ENCODE data around the gene PUS1. TPM values are rescaled to one million over a fixed set of nuclear protein-coding genes. Genes with fewer than 3 reads are reported as not detected.

PUS1 gene
- total RNA-seq, 1 donor from 2014 or later, result 16.3 TPM

DNA sequence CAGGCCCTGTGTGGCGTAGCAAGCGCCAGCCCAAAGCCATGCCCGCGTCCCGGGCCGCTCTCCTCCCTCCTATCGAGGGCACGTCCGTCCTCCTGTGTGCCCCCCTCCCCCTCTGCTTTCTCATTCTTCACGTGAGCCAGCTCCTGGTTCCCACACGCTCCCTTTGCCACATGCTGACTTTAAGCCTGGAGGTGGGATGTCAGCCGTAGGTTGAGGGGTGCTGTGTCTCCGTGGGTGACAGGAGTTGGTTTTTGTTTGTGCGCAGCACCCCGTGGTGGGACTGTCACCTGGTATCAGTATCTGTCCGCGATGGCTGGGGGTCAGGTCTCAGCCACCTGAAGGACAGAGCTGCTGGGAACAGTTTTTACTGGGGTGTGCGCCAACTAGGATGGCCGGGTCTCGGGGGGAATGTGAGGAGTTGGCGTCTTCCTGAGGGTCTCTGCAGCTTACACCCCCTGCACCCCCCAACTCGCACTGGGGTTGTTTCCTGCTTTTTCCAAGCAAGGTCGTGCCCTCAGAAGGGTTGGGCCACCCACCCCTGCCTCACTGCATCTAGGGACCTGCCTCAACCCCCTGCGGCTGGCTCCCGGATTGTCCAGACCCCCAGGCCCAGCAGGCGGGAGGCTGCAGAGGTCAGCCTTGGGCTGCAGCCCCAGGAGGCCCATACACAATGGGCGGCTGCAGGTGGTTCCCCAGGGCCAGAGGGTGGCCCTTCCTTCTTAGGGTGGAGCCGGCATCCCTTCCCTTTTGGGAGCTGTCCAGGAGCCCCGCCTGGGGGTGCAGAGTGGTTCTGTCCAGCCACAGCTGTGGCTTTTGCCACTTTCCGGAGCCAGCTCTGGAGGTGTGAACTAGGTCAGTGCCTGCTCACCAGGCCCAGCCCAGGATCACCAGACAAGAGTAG, 27.4 kb upstream of the PUS1 start:
- intact Hi-C loops (cut with DNase I), result no loop called here
- DNase-seq (ENCODE audit: low spot score) (no peak), ATAC-seq (peak; percentile 13)

DNA sequence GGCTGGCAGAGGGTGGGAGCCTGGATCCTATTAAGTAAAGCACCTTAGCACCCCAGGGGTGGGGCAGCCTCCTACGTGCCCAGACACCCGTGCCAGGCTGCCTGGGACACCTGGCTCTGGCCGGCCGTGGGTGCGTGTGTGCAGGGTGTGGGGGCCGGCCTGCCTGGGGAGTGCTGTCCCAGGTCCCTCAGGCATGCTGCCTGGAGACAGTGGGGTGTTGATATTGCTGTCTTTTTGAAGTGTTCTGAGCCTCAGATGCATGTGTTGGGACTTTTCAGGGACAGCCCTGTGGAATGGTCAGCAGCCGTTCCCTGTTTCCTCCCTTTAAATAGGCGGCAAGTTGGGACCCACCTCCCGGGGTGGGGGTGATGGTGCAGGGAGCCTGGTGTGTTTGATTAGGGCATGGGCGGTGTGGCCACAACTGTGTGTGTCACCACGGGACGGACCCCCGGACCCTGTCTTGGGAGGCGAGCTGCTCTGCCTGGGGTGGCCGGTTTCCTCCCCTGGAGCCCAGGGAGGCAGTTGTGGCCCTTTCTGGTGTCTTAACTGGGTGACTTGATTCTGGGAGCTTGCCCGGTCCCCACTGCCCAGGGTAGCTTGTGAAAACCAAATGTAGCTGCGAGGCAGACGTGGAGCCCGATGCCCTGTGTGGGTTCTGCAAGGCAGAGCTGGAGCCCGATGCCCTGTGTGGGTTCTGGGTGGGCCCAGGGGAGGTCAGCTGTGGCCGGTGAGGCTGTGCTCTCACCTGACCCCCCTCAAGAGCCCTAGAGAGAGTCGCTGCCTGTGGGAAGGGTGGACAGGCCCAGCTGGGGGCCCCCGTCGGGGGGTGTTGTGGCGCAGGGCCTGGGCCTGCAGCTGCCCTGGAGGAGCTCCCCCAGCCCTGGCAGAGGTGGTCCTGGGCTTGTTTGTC, 26.5 kb upstream of the PUS1 start:
- no peak for ATAC-seq
- no peak for DNase-seq (ENCODE audit: low spot score)

DNA sequence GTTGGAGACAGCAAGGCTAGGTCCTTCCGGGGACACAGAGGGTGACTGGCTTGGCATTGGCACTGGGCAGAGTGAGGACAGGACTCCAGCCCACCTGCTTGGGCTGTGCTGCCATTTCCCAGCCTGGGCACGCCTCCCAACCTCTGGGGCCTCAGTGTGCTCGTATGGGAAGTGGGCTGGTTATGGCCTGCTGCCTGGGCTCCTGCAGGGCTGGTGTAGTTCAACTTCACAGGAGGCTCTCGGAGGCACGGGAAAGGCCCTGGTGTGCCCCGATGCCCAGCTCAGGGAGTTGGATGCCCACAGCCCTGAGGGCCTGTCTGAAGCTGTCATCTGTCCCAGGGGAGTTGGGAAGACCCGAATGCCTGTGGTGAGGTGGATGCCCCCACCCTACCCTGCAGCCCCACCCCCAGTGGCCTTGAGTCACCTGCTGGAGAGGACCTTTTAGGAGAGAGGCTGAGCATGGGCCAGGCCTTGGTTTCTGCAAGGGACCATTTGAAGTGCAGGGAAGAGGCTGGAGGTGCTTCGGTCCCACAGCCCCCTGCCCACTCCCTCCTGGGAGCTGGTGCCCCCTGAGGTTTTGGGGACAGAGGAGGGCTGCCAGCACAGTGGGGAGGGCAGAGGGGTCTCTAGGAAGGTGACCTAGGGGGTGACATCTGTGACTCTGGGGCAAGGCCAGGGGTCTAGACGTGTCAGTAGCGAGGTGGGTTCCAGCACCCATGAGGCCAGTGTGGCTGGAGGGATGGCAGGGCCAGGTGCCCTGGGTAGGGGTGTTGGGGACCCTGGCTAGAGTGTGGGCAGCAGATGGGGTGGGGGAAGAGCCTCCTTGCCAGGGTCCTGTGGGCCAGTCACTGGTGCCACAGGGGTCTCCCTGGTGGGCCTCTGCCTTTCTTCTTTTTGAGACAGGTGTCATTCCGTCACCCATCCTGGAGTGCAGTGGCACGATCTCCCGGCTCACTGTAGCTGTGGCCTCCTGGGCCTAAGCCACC, 25.5 kb upstream of the PUS1 start:
- intact Hi-C loops (cut with DNase I), result no loop called here
- ATAC-seq, result no peak
- DNase-seq (ENCODE audit: low spot score), result no peak

More for the DNA sequence above, 26.5 kb upstream of the PUS1 start:
- intact Hi-C loops (cut with DNase I), result no loop called here

DNA sequence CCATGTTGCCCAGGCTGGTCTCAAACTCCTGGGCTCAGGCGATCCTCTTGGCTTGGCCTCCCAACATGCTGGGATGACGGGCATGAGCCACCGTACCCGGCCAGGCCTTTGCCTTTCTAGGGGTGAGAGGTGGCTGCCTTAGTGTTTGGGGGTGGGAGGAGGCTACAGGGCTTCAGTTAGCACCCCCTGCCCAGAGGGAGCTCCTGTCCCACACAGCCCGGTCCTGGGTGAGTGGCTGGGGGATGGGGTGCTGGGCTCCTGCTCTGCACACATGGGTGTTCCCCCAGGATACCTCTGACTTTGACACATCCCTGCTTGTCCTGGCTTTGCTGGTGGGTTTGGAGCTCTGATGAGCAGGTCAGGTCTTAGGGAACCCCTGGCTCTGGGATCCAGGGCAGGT, 24.7 kb upstream of the PUS1 start:
- ATAC-seq (no peak), DNase-seq (ENCODE audit: low spot score) (no peak)
- intact Hi-C loops (cut with DNase I), result no loop called here

DNA sequence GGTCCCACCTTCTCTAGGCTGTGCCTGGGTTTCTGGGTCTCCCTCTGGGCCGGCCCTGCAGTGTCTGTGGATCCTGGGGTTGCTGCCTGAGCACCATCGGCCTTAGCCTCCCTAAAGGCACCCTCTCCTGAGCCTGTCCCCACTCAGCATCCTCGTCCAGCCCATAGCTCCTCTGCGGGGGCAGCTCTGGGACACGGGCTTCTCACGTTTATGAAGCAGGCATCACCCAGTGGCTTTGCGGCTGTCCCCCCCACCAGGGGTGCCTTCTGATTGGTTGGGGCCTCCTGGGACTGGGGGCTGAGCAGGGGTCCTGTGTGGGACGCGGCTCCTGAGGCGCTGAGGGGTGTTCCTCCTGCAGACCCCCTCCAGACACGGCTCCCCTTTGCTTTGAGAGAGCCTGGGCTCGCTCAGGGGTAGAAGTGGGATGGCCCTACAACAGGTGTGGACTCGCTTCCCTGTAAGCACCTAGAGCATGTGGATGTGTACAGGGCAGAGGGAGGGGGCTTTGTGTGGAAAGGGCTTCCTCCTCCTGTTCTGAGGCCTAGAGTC, 23.9 kb upstream of the PUS1 start:
- DNase-seq (ENCODE audit: low spot score) (no peak), ATAC-seq (no peak)
- intact Hi-C loops (cut with DNase I), result no loop called here

DNA sequence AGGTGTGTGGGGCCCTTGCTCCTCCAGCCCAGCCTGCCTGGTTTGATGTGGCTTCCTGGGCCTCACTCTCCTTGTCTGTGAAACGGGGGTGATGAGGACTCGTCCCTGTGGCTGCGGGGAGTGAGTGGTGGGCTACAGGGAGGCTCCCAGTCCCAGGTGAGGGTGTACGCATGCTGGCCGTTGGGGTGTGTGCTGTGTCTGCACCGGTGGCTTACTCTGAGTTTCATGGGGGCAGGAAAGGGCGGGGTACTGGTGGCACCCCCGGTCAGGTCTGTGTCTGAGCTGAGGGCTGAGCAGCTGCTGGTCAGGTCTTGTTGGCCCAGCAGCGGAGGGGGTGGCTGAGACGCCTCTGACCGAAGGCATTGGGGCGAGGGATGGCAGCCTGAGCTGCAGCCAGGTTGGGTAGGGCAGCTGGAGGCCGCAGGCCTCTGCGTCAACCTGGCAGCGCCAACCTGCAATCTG, 23.4 kb upstream of the PUS1 start:
- intact Hi-C loops (cut with DNase I), result no loop called here
- no peak for ATAC-seq
- no peak for DNase-seq (ENCODE audit: low spot score)

DNA sequence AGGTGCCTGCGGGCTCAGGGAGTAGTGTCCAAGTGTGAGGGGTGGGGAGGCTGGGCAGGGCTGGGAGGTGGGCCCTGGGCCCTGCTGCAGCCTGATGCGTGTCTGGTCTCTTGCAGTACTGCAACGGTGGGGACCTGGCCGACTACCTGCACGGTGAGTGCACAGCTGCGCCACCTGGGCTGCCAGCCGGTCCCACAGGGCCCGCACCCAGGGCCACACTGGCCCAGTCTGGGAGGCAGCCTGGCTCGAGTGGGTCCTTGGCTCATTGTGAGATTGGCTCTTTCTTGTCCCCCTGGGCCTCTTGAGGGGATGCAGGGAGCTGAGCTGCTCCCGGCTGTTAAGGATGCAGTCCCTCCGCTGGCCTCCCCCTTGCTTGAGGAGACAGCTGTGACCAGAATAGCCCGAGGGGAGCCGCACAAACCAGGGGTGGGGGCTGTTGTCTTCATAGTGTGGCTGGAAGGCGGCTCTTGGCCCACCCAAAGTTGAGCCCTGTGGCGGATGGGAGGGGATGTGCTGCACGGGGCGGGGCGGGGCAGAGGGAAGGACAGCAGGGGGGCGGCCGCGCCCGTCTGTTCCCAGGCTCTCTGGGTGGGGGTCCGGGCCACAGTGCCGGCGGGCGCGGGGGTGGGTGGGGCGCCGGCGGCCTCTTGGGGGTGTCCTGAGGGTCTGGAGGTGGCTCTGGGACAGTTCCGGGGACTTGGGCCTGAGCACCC, 21.5 kb upstream of the PUS1 start:
- DNase-seq (ENCODE audit: low spot score), result no peak
- ATAC-seq, result no peak
- intact Hi-C loops (cut with DNase I), result no loop called here

DNA sequence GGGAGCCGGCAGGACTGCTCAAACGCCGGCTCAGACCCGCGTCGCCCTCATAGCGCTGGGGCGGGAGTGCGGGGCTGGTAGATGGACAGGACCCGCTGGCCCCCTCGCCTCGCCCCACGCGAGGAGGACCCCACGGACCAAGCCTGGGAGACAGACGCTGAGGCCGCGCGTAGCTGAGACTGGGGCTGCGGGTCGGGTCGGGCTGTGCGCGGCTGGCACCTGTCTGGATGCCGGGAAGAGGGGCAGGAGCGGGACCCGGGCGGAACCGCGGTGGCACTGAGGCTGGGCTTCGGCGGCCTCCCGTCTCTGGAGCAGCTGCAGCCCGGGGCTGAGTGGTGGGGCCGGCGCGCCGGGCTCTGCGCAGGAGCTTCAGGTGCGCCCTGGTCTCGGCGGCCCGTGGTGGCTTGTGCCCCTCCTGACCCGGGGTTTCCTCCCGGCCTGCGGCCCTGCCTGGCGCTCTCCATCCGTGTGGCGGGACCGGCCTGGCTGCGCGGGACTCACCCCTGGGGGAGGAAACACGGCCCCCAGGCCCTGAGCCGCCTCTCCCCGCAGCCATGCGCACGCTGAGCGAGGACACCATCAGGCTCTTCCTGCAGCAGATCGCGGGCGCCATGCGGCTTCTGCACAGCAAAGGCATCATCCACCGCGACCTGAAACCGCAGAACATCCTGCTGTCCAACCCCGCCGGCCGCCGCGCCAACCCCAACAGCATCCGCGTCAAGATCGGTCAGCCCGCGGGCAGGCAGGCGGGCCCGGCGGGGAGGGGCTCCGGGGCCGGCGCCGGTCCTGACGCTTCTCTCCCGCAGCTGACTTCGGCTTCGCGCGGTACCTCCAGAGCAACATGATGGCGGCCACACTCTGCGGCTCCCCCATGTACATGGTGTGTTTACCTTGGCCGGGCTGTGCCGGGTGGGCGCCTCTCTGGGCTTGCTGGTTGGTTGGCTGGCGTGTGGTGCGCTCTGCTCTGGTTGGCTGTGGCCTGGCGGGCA, 20.7 kb upstream of the PUS1 start:
- ATAC-seq, result no peak
- intact Hi-C loops (cut with DNase I), result no loop called here
- DNase-seq (ENCODE audit: low spot score), result no peak

DNA sequence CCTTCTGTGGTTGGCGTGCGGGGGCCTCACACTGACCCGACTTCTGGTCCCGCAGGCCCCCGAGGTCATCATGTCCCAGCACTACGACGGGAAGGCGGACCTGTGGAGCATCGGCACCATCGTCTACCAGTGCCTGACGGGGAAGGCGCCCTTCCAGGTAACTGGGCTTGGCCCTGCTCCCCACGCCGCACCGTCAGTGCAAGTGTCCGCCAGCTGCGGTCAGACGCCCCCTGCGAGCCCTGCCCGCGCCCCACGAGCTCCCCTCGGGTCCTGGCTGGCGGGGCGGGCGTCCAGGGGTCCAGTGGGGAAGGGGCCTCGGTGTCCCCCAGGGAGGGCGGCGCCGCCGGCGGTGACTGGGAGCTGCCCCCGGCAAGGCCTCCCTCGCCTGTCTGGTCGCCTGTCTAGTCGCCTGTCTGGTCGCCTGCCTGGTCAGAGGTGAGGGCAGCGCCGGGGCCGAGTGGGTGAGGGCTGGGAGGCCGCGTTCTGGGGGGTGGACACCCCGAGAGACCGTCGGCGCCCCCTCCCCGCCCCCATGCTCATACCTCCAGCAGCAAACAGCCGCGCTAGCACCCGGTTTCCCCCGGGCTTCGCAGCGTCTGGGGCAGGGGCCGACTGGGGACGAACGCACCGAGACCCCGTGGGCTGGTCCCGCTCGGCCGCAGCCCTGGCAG, 19.9 kb upstream of the PUS1 start:
- intact Hi-C loops (cut with DNase I), result no loop called here
- no peak for DNase-seq (ENCODE audit: low spot score)
- ATAC-seq, result no peak

DNA sequence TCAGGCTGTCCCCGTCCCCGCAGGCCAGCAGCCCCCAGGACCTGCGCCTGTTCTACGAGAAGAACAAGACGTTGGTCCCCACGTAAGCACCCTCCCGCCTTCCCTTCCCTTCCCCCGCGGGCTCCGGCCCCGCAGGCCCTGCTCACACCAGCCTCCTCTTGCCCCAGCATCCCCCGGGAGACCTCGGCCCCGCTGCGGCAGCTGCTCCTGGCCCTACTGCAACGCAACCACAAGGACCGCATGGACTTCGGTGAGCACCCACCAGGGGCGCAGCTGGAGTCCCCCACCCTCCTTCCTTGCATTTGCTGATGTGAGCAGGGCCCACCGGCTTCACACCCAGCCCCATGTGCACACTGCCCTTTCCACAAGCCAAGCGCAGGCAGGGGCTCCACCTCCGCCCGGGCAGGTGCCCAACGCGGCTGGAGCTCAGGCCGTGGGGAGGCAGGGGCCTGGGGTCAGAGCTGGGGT, 19.3 kb upstream of the PUS1 start:
- DNase-seq (ENCODE audit: low spot score) (no peak), ATAC-seq (no peak)
- intact Hi-C loops (cut with DNase I), result no loop called here

DNA sequence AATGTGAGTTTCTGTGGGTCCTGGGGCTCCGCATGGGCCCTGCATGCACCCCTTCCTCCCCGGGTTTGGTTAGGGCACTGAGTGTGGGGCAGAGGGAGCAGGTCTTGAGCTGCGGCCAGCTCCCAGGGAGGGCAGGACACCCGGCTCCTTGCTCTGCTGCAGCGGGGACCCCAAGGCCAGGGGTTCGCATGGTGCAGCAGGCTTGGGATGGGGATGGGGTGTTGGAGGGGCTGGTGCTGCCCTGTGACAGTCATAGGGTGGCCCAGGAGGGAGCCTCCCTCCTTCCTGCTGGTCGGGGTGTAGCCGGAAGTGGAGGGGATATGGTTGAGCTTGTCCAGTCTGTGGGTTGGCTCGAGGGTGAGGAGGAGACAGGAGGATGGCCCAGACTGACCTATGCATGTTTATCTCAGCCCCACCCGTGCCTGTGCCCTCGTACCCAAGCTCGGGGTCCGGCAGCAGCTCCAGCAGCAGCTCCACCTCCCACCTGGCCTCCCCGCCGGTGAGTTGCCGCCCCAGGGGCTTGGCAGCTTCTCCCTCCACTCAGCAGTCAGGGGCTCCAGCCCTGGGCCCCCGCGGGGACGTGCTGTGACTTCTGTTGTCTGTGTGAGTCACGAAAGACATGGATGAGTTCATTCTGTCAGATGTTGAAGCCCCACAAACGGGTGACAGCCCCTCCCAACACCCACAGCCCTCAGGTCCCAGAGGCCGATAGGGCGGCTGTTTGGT, 18.6 kb upstream of the PUS1 start:
- intact Hi-C loops (cut with DNase I), result no loop called here
- ATAC-seq, result no peak
- no peak for DNase-seq (ENCODE audit: low spot score)

DNA sequence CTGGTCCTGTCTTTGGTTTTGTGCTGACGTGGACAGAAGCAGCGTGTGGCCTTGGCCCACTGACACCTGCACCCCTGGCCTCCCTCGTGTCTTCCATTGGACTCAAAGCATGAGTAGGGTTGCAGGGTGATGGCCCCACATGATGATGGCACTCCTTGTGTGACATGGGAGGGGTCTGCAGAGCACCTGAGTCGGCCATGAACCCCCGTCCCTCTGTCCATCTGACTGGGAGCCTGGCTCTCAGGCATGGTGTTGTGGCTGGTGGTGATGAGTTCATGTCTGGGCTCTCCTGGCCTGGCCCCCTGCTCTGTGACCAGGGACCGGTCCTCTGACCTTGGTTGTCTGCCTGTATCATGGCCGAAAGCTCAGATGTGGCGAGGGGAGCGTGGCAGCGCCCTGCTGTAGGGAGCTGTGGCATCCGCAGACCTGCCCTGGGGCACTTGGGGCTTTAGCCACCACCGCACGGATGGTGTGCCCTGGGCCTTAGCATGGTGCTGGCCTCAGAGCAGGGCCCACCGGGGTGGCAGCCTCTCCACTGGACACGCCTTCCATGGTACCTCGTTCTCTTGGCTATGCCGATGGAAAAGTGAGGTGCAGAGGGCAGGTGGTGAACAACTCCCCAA, 17.9 kb upstream of the PUS1 start:
- no peak for ATAC-seq
- intact Hi-C loops (cut with DNase I), result no loop called here
- DNase-seq (ENCODE audit: low spot score), result no peak

DNA sequence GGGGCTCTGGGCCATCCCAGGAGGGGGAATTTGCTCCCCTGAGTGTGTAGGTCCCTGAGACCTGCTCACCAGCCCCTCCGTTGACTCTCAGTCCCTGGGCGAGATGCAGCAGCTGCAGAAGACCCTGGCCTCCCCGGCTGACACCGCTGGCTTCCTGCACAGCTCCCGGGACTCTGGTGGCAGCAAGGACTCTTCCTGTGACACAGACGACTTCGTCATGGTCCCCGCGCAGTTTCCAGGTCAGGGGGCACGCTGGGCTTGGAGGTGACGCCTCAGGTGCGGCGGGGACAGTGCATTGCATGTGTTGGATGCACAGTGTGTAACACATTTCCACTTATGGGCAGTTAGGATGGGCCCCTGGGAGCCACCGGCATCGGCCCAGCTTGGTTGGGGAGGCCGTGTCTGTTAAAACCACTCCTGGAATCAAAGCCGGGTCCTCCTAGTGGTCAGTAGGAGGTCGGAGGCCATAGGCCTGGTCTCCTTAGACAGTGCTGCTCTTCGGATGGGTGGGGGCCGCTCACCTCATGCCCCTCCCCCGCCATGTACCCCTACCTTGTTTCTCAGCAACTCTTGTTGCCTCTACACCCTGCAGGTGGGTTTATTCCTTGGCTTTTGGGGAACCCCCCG, 17.1 kb upstream of the PUS1 start:
- DNase-seq (ENCODE audit: low spot score) (no peak), ATAC-seq (no peak)
- intact Hi-C loops (cut with DNase I), result no loop called here

DNA sequence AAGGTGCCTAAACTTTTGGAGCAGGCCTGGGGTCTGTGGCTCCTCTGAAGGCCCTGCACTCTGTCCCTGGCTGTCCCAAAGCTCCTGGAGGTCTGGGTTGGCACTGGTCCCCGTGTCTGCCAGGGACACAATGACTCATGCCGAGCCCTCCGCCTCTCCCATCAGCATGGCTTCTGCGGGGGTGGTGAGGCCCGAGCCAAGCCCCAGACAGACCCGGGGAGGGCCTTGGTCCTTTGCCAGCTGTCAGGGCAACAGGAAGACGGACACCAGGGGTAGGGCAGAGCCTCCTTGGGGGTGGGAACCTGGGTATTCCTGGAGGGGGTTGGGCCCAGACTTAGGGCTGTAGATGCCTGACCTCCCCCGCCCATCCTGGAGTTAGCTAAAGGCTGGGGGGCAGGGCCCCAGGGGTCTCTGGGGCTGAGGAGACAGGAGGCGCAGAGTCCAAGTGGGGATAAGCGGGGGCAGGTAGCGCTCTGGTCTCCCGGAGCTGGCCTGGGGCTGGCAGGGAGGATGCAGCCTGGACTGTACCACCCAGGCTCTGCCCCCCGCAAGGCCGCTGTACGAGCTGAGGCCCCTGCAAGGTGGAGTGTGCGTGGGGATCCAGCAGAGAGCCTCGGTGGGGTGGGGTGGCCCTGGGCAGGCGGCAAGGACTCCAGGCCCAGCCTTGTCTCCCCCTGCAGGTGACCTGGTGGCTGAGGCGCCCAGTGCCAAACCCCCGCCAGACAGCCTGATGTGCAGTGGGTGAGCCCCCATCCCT, 16.4 kb upstream of the PUS1 start:
- DNase-seq (ENCODE audit: low spot score) (peak; percentile 86), ATAC-seq (peak; percentile 48)
- intact Hi-C loops (cut with DNase I), result no loop called here

Measured in sciatic nerve (tissue), 2 donors.